Fibroblast of villous mesenchyme (primary cell): ENCODE measurements around the gene TMEM181. TPM values are rescaled to one million over a fixed set of nuclear protein-coding genes. Genes with fewer than 3 reads are reported as not detected.
"Not testable (repeated sequence)": the region's sequence is repeated elsewhere in the genome, so short reads cannot be mapped to it uniquely, and the experiment has no call there.

ENCODE experiments used
- DNase-seq: peaks from one replicate; pipeline ENCODE4 v3.0.0-alpha.2; 2010; ENCODE audit warnings: low read depth
- H3K4me3 ChIP-seq: 2 replicates; pipeline ENCODE4 v1.5.1; 2011; ENCODE audit warnings: low read depth, mild to moderate bottlenecking, low read length
- total RNA-seq: library from RNA; depleted of rRNA; stranded (reverse); fragments of >200 nt; gene quantifications from 2 replicates; pipeline ENCODE4 v1.2.3, GENCODE V29; 2012
- TF ChIP-seq, protein P1 (sequence below): IDR thresholded peaks from 2 replicates; pipeline ENCODE4 v1.5.1; 2012; ENCODE audit warnings: low read depth, mild to moderate bottlenecking, low read length; ENCODE audit not compliant: insufficient read depth

Gene TMEM181
- total RNA-seq, 1 donor, result 58.3 TPM

- TF ChIP-seq, protein P1, sequence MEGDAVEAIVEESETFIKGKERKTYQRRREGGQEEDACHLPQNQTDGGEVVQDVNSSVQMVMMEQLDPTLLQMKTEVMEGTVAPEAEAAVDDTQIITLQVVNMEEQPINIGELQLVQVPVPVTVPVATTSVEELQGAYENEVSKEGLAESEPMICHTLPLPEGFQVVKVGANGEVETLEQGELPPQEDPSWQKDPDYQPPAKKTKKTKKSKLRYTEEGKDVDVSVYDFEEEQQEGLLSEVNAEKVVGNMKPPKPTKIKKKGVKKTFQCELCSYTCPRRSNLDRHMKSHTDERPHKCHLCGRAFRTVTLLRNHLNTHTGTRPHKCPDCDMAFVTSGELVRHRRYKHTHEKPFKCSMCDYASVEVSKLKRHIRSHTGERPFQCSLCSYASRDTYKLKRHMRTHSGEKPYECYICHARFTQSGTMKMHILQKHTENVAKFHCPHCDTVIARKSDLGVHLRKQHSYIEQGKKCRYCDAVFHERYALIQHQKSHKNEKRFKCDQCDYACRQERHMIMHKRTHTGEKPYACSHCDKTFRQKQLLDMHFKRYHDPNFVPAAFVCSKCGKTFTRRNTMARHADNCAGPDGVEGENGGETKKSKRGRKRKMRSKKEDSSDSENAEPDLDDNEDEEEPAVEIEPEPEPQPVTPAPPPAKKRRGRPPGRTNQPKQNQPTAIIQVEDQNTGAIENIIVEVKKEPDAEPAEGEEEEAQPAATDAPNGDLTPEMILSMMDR, result no peak
- no peak for DNase-seq
- no peak overlapping the region for H3K4me3 ChIP-seq
These were observed 114.6 kb downstream of the TMEM181 start for GRCh38 chr6:158674342-158675131.

DNA sequence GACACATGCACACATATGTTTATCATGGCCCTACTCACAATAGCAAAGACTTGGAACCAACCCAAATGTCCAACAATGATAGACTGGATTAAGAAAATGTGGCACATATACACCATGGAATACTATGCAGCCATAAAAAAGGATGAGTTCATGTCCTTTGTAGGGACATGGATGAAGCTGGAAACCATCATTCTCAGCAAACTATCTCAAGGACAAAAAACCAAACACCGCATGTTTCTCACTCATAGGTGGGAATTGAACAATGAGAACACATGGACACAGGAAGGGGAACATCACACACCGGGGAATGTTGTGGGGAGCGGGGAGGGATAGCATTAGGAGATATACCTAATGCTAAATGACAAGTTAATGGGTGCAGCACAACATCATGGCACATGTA, 117.2 kb downstream of the TMEM181 start:
- not testable (repeated sequence) for DNase-seq, H3K4me3 ChIP-seq

GRCh38 chr6:158677906-158678578, 118.2 kb downstream of the TMEM181 start:
- H3K4me3 ChIP-seq, result no peak overlapping the region
- TF ChIP-seq, protein P1, result no peak
- DNase-seq, result no peak

GRCh38 chr6:158680015-158680414, 120.1 kb downstream of the TMEM181 start:
- H3K4me3 ChIP-seq, result no peak overlapping the region
- no peak for DNase-seq
- TF ChIP-seq, protein P1, result no peak

DNA sequence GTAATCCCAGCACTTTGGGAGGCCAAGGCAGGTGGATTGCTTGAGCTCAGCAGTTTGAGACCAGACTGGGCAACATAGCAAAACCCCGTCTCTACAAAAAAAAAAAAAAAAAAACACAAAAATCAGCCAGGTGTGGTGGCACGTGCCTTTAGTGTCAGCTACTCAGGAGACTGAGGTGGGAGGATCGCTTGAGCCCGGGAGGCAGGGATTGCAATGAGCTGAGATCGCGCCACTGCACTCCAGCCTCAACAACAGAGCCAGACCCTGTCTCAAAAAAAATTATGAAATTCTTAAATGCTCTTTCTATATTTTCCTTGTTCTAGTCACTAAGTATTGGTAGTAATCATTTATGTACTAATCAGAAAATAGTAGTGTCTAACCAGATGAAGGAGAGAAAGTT, 120.6 kb downstream of the TMEM181 start:
- H3K4me3 ChIP-seq, result no peak overlapping the region

DNA sequence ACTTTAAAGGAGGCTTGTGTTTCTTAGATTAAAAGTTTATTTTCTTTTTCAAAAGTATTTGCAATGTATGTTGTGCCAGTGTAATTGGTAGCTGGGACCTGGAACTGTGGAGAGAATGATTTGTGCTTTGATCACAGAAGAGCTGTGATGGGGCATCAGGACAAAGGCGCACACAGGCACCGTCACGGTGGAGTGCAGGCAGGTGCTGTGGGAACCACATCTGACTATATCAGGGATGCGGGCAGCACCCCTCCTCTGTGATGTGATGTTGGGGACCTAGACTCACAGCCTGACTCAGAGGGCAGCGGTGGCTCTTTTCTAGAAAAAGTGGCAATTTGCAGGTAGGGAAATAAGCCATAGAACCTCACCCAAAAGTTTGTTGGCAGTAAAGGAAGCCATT, 124.4 kb downstream of the TMEM181 start:
- TF ChIP-seq, protein P1, result no peak
- no peak overlapping the region for H3K4me3 ChIP-seq
- DNase-seq, result no peak

More for the DNA sequence above, 120.6 kb downstream of the TMEM181 start:
- TF ChIP-seq, protein P1, result no peak
- no peak for DNase-seq

GRCh38 chr6:158684745-158685324, 124.9 kb downstream of the TMEM181 start:
- TF ChIP-seq, protein P1, result no peak
- no peak for DNase-seq
- H3K4me3 ChIP-seq, result no peak overlapping the region
